Stimulated activated naive CD4-positive, alpha-beta T cell treated with Interleukin-2 at 50 U/mL for 16 hours (primary cell): ENCODE results near the gene TMEM190.
"Not testable (repeated sequence)": the region's sequence is repeated elsewhere in the genome, so short reads cannot be mapped to it uniquely, and the experiment has no call there.

Experiments
- DNase-seq: peaks from one replicate; lab custom pipeline; 2025; lab: John Stamatoyannopoulos, UW

The TMEM190 gene

GRCh38 chr19:55421281-55421680 is 44.7 kb downstream of the TMEM190 start:
- not testable (repeated sequence) for DNase-seq

- no peak for DNase-seq
Measured at GRCh38 chr19:55423225-55424005, 46.8 kb downstream of the TMEM190 start.

- no peak for DNase-seq
Measured at GRCh38 chr19:55424518-55424917, 47.9 kb downstream of the TMEM190 start.

GRCh38 chr19:55426042-55426441 is 49.4 kb downstream of the TMEM190 start:
- no peak for DNase-seq
